ENCODE measurements around the gene RGS3. TPM values are rescaled to one million over a fixed set of nuclear protein-coding genes. Genes with fewer than 3 reads are reported as not detected.

Gene RGS3
- polyA plus RNA-seq, 2 of the 4 experiments (the other 2 are of a cell fraction), result 19.6 to 22.9 TPM

GRCh38 chr9:113598883-113599282 lies 135.4 kb downstream of the RGS3 start:
- H3K4me1 ChIP-seq, result peaks cover 13% of the 10 kb centered on the region
- FAIRE-seq (no peak), ATAC-seq (no peak), DNase-seq (ENCODE audit: low read depth in 1 of 2, low spot score in 1 of 2) (no peak)
- no peaks in the 10 kb centered on the region for H3K9me3 ChIP-seq
- no peak overlapping the region for H3K4me3 ChIP-seq
- ChIA-PET CTCF (interaction anchor here (1.4 to 31.8 kb wide), 4 partner anchors 8 to 198 kb away, joined by 4 to 1349 read pairs (median 88); partner anchors contain the start of gene ALAD), POLR2A (no interaction called here)
- H3K4me2 ChIP-seq, result no peak overlapping the region
- no peak for TF ChIP-seq E2F6 (IDR thresholded peaks at IDR 0.05; ENCODE audit: borderline replicate concordance, low read depth)
- TF ChIP-seq ZSCAN20 (CRISPR knock-in tag; IDR thresholded peaks at IDR 0.05), result no peak
- TF ChIP-seq CBX8 (IDR thresholded peaks at IDR 0.05), result no peak
- TF ChIP-seq, protein P1, sequence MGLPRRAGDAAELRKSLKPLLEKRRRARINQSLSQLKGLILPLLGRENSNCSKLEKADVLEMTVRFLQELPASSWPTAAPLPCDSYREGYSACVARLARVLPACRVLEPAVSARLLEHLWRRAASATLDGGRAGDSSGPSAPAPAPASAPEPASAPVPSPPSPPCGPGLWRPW (IDR thresholded peaks at IDR 0.05), result no peak
- TF ChIP-seq RNF2 (IDR thresholded peaks at IDR 0.05; ENCODE audit: borderline replicate concordance, low read depth), result no peak
- TF ChIP-seq EP300 (IDR thresholded peaks at IDR 0.05), result no peak
- no peak for TF ChIP-seq POLR2A (IDR thresholded peaks at IDR 0.05; ENCODE audit: low read length)
- no peak for TF ChIP-seq RFX5 (IDR thresholded peaks at IDR 0.05)
- 93% methylated on average over 5 of the region's 5 CpGs for WGBS (ENCODE audit: missing lambda C conversion rate)
- H3K27ac ChIP-seq, result no peak overlapping the region

DNA sequence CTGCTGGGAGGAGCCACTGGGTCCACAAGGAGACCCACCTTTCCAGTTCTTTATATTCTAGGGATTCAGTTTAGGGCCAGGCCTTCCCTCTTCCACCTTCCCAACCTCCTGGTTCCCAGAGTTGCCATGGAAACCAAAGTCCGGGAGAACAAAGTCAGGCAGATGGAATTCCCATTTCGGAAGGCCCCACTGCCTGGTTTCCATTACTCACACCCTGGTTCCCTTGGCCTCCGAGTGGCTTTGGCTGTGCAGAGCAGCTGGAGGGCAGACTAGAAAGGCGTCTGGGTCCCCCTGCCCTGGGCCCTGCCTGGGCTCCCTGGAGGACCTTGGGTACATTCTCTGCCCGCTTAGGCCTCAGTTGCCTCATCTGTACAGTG lies 136.1 kb downstream of the RGS3 start:
- DNase-seq (ENCODE audit: low read depth in 1 of 2, low spot score in 1 of 2), result no peak

More for the DNA sequence above, 136.1 kb downstream of the RGS3 start:
- TF ChIP-seq RCOR1 (IDR thresholded peaks at IDR 0.05; ENCODE audit: low read depth, low read length), result no peak
- TF ChIP-seq, protein P1 (IDR thresholded peaks at IDR 0.05), result no peak
- TF ChIP-seq E2F6 (IDR thresholded peaks at IDR 0.05; ENCODE audit: borderline replicate concordance, low read depth), result no peak
- TF ChIP-seq PHF8 (IDR thresholded peaks at IDR 0.05; ENCODE audit: borderline replicate concordance, low read depth), result no peak
- TF ChIP-seq HOXB5 (CRISPR knock-in tag; IDR thresholded peaks at IDR 0.05), result no peak
- no peak for TF ChIP-seq ZNF302 (CRISPR knock-in tag; IDR thresholded peaks at IDR 0.05)
- no peak for TF ChIP-seq CBX8 (IDR thresholded peaks at IDR 0.05)
- no peak for TF ChIP-seq ATOH8 (CRISPR knock-in tag; IDR thresholded peaks at IDR 0.05; ENCODE audit: low read depth)
- no peak for TF ChIP-seq MAX (IDR thresholded peaks at IDR 0.05)
- TF ChIP-seq CHD2 (IDR thresholded peaks at IDR 0.05; ENCODE audit: low read length, partially characterized antibody), result no peak
- TF ChIP-seq ESRRA (IDR thresholded peaks at IDR 0.05; ENCODE audit: borderline replicate concordance, low read length), result no peak
- no peak for TF ChIP-seq JUNB (IDR thresholded peaks at IDR 0.05)
- TF ChIP-seq REST (IDR thresholded peaks at IDR 0.05), result no peak
- no peak for TF ChIP-seq HDAC2 (IDR thresholded peaks at IDR 0.05)
- no peak for TF ChIP-seq PBX3 (IDR thresholded peaks at IDR 0.05)
- no peak for TF ChIP-seq ZSCAN20 (CRISPR knock-in tag; IDR thresholded peaks at IDR 0.05)
- no peak for TF ChIP-seq FOSB (CRISPR knock-in tag; IDR thresholded peaks at IDR 0.05)
- FAIRE-seq, result no peak
- Histone ChIP-seq H3K4me2 (no peak overlapping the region), H3K4me3 (no peak overlapping the region), H3K4me1 (peaks cover 9% of the 10 kb centered on the region), H3K27ac (no peak overlapping the region), H3K9me3 (no peaks in the 10 kb centered on the region)
- ATAC-seq, result no peak
- POLR2A ChIA-PET, result no interaction called here
- CTCF ChIA-PET, result interaction anchor here (1.0 to 31.8 kb wide), 4 partner anchors 8 to 153 kb away, joined by 3 to 1349 read pairs (median 88); no protein-coding TSS in a partner anchor
- WGBS (ENCODE audit: missing lambda C conversion rate), result 77% methylated on average over 5 of the region's 5 CpGs

Data from A549 (cell line).